RWPE2 (cell line): ENCODE data around the gene CATSPER3.
A peak's percentile ranks its signal among the peaks of the same experiment; 100 is the strongest.

Experiments
- ATAC-seq: fragments of 200-7000 bp; cut with Tn5 transposase; 3 replicates; pipeline ENCODE4 v1.9.1; 2021; ENCODE audit warnings: low read depth
- DNase-seq: peaks from one replicate; pipeline ENCODE4 v3.0.0-alpha.2; 2020; ENCODE audit warnings: low spot score
- H3K27ac ChIP-seq: fragments of 450-650 bp; 2 replicates; pipeline ENCODE4 v1.5.1; 2017; ENCODE audit warnings: mild to moderate bottlenecking; ENCODE audit not compliant: poor library complexity, severe bottlenecking
- H3K27me3 ChIP-seq: fragments of 250-450 bp; sonication (Bioruptor Pico); 2 replicates; pipeline ENCODE4 v1.5.1; 2021; ENCODE audit warnings: mild to moderate bottlenecking, moderate library complexity; ENCODE audit not compliant: insufficient read depth, poor library complexity, severe bottlenecking
- H3K36me3 ChIP-seq: fragments of 250-450 bp; sonication (Bioruptor Pico); 2 replicates; pipeline ENCODE4 v1.5.1; 2020; ENCODE audit warnings: low read depth, mild to moderate bottlenecking, moderate library complexity
- H3K4me1 ChIP-seq: fragments of 250-450 bp; sonication (Bioruptor Pico); 2 replicates; pipeline ENCODE4 v1.5.1; 2021; ENCODE audit warnings: mild to moderate bottlenecking, moderate library complexity; ENCODE audit not compliant: insufficient read depth, poor library complexity, severe bottlenecking
- H3K4me3 ChIP-seq: fragments of 250-450 bp; sonication (Bioruptor Pico); 2 replicates; pipeline ENCODE4 v1.5.1; 2021; ENCODE audit warnings: mild to moderate bottlenecking, moderate library complexity; ENCODE audit not compliant: severe bottlenecking
- H3K9me3 ChIP-seq: fragments of 250-450 bp; sonication (Bioruptor Pico); 2 replicates; pipeline ENCODE4 v1.5.1; 2021; ENCODE audit warnings: mild to moderate bottlenecking, moderate library complexity; ENCODE audit not compliant: severe bottlenecking
- TF ChIP-seq, protein P1 (sequence below): fragments of 450-650 bp; IDR thresholded peaks from one replicate; pipeline ENCODE4 v1.5.1; 2017; ENCODE audit warnings: mild to moderate bottlenecking, moderate library complexity; ENCODE audit not compliant: poor library complexity, severe bottlenecking

CATSPER3 gene

DNA sequence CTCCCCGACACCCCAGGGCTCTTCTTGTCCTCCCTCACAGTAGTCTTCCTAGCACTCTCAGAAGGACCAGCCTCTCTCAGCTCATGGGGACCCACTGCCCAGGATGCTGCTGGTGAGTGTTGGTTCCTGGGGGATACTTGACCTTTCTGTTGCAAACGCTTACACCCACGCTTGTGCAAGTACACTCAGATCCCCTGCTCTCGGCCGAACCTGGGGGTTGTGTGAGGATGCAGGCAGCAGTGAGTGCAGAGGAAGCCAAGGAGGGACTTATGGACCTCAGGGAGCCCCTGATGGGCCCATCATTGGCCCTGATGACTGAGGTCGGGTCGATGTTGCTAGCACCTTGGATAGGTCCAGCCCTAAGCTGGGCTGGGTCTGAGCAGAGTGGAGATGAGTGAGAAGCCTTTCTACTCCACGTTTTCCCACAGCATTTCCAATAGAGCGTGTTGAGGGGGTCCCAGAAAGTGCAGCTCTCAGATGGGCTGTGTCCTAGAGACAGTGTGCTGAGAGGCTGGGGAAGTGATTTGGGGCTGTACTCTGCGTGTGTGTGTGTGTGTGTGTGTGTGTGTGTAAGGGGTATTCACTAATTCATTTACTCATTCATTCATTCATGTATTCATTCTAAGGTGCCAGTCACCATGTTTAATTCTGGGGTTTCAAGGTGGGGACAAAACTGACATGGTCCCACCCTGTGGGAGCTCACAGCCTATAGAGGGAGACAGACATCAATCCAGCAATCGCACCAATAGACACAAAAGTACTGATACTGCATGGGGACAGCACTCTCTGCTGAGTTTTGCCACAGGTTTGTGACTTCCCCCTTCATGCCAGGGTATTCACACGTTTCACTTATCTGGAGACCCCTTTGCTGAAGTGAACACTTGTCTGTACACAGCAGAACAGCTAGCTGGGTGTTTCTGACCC lies 91.6 kb downstream of the CATSPER3 start:
- TF ChIP-seq, protein P1, sequence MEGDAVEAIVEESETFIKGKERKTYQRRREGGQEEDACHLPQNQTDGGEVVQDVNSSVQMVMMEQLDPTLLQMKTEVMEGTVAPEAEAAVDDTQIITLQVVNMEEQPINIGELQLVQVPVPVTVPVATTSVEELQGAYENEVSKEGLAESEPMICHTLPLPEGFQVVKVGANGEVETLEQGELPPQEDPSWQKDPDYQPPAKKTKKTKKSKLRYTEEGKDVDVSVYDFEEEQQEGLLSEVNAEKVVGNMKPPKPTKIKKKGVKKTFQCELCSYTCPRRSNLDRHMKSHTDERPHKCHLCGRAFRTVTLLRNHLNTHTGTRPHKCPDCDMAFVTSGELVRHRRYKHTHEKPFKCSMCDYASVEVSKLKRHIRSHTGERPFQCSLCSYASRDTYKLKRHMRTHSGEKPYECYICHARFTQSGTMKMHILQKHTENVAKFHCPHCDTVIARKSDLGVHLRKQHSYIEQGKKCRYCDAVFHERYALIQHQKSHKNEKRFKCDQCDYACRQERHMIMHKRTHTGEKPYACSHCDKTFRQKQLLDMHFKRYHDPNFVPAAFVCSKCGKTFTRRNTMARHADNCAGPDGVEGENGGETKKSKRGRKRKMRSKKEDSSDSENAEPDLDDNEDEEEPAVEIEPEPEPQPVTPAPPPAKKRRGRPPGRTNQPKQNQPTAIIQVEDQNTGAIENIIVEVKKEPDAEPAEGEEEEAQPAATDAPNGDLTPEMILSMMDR, result peak; percentile 43
- peak; percentile 38; the same call in 2 of the 3 replicates for ATAC-seq
- no peak for DNase-seq
- H3K4me1 ChIP-seq, result no peaks in the 10 kb centered on the region
- no peak overlapping the region for H3K27ac ChIP-seq
- H3K27me3 ChIP-seq, result no peaks in the 10 kb centered on the region
- no peaks in the 10 kb centered on the region for H3K36me3 ChIP-seq
- no peaks in the 10 kb centered on the region for H3K9me3 ChIP-seq
- H3K4me3 ChIP-seq, result no peak overlapping the region

DNA sequence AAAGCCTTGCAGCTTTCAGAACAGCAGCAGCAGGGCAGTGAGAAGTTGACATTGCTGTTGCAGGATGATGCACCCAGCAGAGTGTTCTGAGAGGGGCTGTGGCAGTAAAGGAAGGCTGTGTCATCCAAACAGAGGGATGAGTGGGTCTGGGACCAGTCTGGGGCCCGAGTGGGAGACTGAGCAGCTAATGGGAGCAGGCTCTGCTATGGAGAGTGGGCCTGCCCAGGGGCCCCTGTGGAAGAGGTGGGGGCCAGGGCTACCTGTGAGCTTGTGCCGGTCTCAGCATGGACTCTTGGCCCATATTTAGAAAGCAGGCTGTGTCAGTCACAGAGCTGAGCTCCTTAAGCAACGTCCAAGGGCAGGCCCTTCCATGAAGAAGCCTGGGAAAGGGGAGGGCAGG lies 92.3 kb downstream of the CATSPER3 start:
- Histone ChIP-seq H3K27ac (no peak overlapping the region), H3K4me3 (no peak overlapping the region), H3K36me3 (no peaks in the 10 kb centered on the region), H3K27me3 (no peaks in the 10 kb centered on the region), H3K9me3 (no peaks in the 10 kb centered on the region), H3K4me1 (no peaks in the 10 kb centered on the region)
- TF ChIP-seq, protein P1, result no peak
- DNase-seq (no peak), ATAC-seq (no peak)

DNA sequence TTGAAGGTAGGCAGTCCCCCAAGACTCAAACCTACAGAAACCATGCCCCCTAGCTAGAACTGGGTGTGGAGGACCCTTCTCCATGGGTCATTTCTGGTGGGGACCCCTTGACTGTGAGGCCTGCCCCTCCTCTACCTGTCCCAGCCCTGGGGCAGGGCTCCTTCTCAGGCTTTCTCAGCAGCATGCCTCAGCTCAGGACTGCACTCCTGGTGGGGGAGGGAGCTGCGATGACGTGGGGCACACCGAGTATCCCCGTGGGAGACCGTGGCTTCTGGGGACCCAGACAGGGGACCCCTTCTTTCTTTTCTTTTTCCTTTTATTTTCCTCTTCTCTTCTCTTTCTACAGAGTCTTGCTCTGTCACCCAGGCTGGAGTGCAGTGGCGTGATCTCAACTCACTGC lies 93.3 kb downstream of the CATSPER3 start:
- DNase-seq (no peak), ATAC-seq (no peak)
- no peak overlapping the region for H3K4me3 ChIP-seq
- H3K36me3 ChIP-seq, result no peaks in the 10 kb centered on the region
- no peak overlapping the region for H3K27ac ChIP-seq
- TF ChIP-seq, protein P1, result no peak
- no peaks in the 10 kb centered on the region for H3K9me3 ChIP-seq
- no peaks in the 10 kb centered on the region for H3K27me3 ChIP-seq
- no peaks in the 10 kb centered on the region for H3K4me1 ChIP-seq
